ENCODE measurements around the gene ZSCAN5B.

DNA sequence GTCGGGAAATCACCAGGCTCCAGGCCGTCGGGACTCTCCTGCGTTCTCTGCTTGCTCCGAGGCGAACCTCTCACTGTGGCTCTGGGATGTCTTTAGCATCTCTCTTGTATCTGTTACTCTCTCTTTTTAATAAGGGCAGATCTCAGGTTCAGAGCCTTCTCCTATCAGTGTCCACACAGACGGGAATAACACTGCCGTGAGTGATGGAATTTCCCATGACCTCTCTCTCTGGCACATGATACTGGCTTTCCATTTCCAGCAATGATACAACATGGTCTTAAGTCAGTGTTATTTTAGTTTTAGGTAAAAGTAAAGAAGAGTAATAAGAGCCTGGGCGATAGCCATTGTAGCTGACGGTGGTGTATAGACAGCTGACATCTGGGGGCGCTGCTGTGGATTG lies 47.2 kb downstream of the ZSCAN5B start:
- TF ChIP-seq, protein P1, sequence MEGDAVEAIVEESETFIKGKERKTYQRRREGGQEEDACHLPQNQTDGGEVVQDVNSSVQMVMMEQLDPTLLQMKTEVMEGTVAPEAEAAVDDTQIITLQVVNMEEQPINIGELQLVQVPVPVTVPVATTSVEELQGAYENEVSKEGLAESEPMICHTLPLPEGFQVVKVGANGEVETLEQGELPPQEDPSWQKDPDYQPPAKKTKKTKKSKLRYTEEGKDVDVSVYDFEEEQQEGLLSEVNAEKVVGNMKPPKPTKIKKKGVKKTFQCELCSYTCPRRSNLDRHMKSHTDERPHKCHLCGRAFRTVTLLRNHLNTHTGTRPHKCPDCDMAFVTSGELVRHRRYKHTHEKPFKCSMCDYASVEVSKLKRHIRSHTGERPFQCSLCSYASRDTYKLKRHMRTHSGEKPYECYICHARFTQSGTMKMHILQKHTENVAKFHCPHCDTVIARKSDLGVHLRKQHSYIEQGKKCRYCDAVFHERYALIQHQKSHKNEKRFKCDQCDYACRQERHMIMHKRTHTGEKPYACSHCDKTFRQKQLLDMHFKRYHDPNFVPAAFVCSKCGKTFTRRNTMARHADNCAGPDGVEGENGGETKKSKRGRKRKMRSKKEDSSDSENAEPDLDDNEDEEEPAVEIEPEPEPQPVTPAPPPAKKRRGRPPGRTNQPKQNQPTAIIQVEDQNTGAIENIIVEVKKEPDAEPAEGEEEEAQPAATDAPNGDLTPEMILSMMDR (IDR thresholded peaks at IDR 0.05), result no peak
- TF ChIP-seq ZFX (IDR thresholded peaks at IDR 0.05; ENCODE audit: borderline replicate concordance), result no peak

Measured in 22Rv1 (cell line).